Suppressor macrophage treated with lipopolysaccharide for 4 hours (primary cell): Measurements from ENCODE around the gene KANSL1L.
"Not testable (repeated sequence)": the region's sequence is repeated elsewhere in the genome, so short reads cannot be mapped to it uniquely, and the experiment has no call there.

Experiments
- DNase-seq: peaks from one replicate; pipeline ENCODE4 v3.0.0-alpha.2; 2020

KANSL1L gene

DNA sequence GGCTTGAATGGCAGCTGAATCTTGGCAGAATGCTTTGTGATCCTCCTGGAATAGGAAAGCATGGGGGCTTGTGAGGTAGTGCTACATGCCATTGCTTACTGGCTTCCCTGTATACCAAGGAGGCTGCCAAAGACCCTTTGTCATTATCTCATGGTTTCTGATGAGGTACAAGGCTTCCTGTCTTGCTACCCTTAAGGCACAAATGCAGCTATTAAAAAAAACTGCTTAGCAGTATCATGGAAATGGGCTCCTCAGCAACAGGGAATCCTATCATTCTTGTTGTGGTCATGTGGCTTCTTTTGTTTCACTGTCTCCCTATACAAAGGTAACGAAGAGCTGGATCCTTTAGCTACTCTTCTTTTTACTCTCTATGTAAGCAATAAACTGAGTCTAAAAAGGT lies 6.6 kb upstream of the KANSL1L start:
- DNase-seq, result no peak

GRCh38 chr2:210177115-210177514 lies 5.9 kb upstream of the KANSL1L start:
- DNase-seq, result not testable (repeated sequence)

DNA sequence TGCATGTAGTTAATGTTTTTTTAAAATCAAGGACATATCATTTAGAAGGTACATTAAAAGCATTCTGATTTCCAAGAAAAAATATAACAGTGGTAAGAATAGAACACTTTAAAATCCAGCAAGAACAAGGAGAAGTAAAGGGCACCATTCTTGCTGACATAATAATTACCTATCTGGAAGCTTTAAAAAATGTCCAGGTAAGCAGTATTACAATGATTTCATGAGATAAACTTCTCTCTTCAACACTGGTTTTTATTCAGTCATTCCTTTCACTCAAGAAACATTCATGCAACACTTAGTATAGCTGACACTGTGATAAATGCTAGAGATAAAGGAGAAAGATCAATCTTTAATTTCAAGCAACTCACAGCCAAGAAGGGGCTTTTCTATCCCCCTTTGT lies 2.9 kb upstream of the KANSL1L start:
- DNase-seq, result no peak

DNA sequence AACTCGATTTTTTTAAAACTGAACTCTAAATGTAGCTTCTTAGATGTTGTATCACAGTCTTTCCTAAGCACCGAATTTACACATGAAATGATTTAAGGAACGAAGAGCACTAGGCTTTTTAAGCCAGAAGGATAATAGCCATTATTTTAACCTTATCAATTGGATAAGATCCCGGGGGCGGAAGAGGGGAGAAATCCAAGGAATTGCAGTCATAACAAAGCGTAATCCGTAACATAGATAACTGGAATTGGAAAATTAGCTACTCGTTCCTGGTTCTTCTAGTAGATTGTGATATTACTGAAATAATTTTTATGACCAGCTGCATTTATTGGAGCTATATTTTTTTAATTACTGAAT lies 988 bp upstream of the KANSL1L start:
- no peak for DNase-seq

GRCh38 chr2:210170446-210171303 lies 534 bp downstream of the KANSL1L start:
- peak; percentile 99 for DNase-seq

DNA sequence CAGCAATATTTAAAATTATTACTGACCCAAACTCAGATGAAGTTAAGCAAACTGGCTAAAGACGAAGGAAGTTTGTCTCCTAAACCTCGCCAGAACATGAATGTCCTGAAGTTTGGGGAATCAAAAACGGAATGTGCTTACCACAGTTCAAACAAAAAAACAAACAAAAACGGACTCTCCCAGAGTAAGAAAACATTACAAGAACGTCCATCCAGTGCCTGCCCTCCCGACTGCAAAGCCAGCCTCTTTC lies 1.1 kb downstream of the KANSL1L start:
- DNase-seq, result no peak

DNA sequence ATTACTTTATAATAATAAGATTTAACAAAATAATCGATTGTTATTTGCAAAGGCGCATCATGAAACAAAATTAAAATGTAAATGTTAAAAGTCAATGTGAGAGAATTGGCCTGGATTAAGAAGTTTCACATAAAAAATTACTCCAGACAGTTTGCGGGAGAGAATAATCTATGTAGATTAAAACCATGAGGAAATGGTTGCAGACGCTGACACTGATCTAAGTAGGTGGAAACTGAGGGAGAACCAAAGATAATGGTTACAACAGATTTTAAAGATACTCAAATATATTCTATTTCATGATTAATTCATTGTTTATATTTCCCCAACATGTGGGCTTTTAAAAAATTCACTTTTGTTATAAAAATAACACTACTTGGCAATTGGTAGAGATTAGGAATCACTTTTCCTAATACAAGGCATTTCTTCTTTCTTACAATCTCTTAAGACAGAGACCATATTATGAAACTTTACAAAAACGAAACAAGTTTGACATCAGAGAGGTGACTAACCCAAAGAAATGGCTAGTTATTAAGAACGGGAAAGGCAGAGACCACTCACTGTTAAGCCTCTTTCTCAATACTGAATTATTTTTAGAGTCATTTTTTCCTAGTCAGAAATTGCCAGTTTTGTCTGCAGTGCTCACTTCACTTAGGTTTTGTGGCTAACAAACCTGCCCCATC lies 1.6 kb downstream of the KANSL1L start:
- DNase-seq, result peak; percentile 93

- DNase-seq, result no peak
Measured at GRCh38 chr2:210167227-210167626, 4.0 kb downstream of the KANSL1L start.

GRCh38 chr2:210162466-210163124 lies 8.6 kb downstream of the KANSL1L start:
- peak; percentile 53 for DNase-seq

- DNase-seq, result no peak
Measured at GRCh38 chr2:210159059-210159458, 12.2 kb downstream of the KANSL1L start.

GRCh38 chr2:210158236-210158635 lies 13.0 kb downstream of the KANSL1L start:
- no peak for DNase-seq

GRCh38 chr2:210157526-210157925 lies 13.7 kb downstream of the KANSL1L start:
- no peak for DNase-seq

GRCh38 chr2:210147614-210148013 lies 23.6 kb downstream of the KANSL1L start:
- no peak for DNase-seq

GRCh38 chr2:210132239-210132638 lies 39.0 kb downstream of the KANSL1L start:
- DNase-seq, result no peak

DNA sequence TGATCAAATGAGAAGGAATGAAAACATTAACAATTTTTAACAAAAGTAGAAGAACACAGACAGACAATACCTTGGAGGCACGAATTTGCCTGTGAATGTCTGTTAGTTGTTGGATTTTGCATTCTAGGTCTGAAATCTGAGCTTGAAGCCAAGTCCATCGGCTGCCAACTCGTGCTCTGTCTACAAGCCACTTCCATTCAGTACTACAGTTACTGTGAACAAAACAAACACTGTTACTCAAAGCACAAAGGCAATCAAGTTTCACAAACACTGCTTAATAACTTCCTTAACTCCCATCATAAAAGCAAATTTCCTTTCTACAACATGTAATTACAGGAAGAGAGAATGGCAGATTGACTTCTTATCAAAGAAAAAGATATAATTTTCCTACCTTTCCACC lies 42.2 kb downstream of the KANSL1L start:
- DNase-seq, result no peak

GRCh38 chr2:210113614-210114235 lies 57.5 kb downstream of the KANSL1L start:
- no peak for DNase-seq

DNA sequence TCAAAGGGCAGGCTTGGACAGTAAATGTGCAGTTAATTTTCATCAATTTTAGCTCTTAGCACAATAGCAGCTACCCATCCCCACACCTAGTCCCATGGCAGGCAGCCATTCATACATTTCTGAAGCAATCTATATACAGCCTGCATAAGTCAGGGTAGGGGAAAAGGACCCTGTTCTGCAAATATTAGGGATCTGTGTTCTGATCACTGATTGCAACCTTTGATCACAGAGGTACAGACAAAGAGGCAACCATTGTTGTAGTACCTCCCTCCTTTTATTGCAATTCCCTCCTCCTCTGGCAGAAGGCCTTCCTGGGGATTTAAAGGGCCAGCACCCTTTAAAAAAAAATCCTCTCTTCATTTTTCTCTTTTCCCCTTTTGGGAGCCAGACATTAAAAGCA lies 58.3 kb downstream of the KANSL1L start:
- DNase-seq, result no peak

GRCh38 chr2:210099940-210100339 lies 71.3 kb downstream of the KANSL1L start:
- DNase-seq, result no peak

- no peak for DNase-seq
Measured at GRCh38 chr2:210094787-210095186, 76.4 kb downstream of the KANSL1L start.

DNA sequence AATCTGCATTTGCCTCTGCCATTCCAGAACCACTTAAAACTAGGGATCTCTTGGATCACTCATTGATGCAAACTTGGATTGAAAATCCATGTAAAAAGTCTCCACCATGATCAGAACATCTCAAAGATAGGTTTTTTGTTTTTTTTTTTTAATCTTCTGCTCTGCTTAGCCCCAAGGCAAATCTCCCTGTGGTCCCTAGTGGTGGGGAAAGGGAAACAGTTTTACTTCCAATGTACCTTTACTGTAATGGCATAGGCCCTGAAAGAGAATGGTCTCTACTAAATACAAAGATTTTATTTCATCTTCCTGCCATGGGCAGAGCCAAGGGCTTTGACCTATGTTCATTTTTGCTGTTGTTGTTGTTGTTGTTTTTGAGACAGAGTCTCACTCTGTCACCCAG lies 78.4 kb downstream of the KANSL1L start:
- DNase-seq, result no peak

GRCh38 chr2:210086930-210087329 lies 84.3 kb downstream of the KANSL1L start:
- DNase-seq, result no peak

DNA sequence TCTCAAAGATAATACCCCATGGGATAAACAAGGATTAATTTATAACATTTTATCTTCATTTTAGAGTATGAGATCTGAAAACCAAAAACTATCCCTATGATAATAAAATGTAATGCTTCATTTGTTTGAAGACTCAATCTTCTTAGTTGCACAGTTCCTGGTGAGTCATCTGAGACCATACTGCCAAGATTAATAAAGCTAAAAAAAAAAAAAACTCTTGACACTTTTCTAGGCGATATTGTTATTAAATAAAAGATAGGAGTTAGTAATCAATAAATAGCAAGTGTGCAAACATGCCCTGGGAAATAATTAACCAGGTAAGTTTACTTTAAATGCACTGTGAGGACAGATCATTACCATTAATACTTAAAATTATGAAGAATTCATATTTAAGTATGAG lies 84.9 kb downstream of the KANSL1L start:
- no peak for DNase-seq

- peak; percentile 41 for DNase-seq
Measured at GRCh38 chr2:210072922-210073509, 98.2 kb downstream of the KANSL1L start.
